H1 (cell line): ENCODE results near the gene RELCH. TPM values are rescaled to one million over a fixed set of nuclear protein-coding genes. Genes with fewer than 3 reads are reported as not detected.

Experiments used
- CTCF ChIA-PET: fragments of 300-600 bp; sonication (Branson Sonifier 250); formaldehyde crosslinking; loops from one replicate; lab custom pipeline; 2021; ENCODE audit not compliant: partially characterized antibody; lab: Charles Lee
- POLR2A ChIA-PET: fragments of 300-600 bp; sonication (Branson Sonifier 250); formaldehyde crosslinking; loops from one replicate; lab custom pipeline; 2021; ENCODE audit warnings: inconsistent platforms; ENCODE audit not compliant: partially characterized antibody; lab: Charles Lee
- DNase-seq, 2 experiments: peaks; one replicate each; pipeline versions ENCODE4 v3.0.0 to v3.0.0-alpha.2; 2010 to 2022; ENCODE audit warnings: low spot score in 2 of 2, low read depth in 1 of 2, mixed read lengths in 1 of 2
- FAIRE-seq: peaks from 2 replicates; lab custom pipeline; 2011; peaks lifted over from hg19 to GRCh38; lab: Jason Lieb, UNC
- H2AFZ ChIP-seq: 2 replicates; pipeline ENCODE4 v1.8.1; 2012; ENCODE audit warnings: low read length, inconsistent platforms
- H2AK5ac ChIP-seq: 2 replicates; pipeline ENCODE4 v1.6.1; 2013; ENCODE audit warnings: low read depth, low read length
- H2BK120ac ChIP-seq: replicated peaks from 2 replicates; pipeline ENCODE3; 2013; ENCODE audit warnings: low read depth, low read length, inconsistent platforms
- H2BK12ac ChIP-seq: 2 replicates; pipeline ENCODE4 v1.6.1; 2013; ENCODE audit warnings: low read depth, low read length
- H2BK15ac ChIP-seq: 2 replicates; pipeline ENCODE4 v1.6.1; 2013; ENCODE audit warnings: low read length
- H2BK20ac ChIP-seq: 2 replicates; pipeline ENCODE4 v1.6.1; 2013; ENCODE audit warnings: low read length
- H2BK5ac ChIP-seq: 2 replicates; pipeline ENCODE4 v1.6.1; 2013; ENCODE audit warnings: low read depth, low read length
- H3K14ac ChIP-seq: 2 replicates; pipeline ENCODE4 v1.6.1; 2013; ENCODE audit warnings: inconsistent platforms; ENCODE audit not compliant: insufficient read length
- H3K18ac ChIP-seq: 2 replicates; pipeline ENCODE4 v1.6.1; 2013; ENCODE audit warnings: low read length; ENCODE audit errors: extremely low read depth
- H3K23ac ChIP-seq: 2 replicates; pipeline ENCODE4 v1.6.1; 2013; ENCODE audit warnings: inconsistent platforms; ENCODE audit not compliant: insufficient read length
- H3K23me2 ChIP-seq: 2 replicates; pipeline ENCODE4 v1.6.1; 2013; ENCODE audit warnings: low read depth, low read length
- H3K27ac ChIP-seq: 2 replicates; pipeline ENCODE4 v1.6.1; 2011; ENCODE audit warnings: low read depth, low read length, inconsistent platforms
- H3K27me3 ChIP-seq, 4 experiments: replicated peaks in 1 of 4; 1 replicate in 1 of 4; 2 replicates in 3 of 4; pipeline versions ENCODE4 v1.6.1 to v1.8.1; 2011 to 2013; ENCODE audit warnings: low read length in 3 of 4, mild to moderate bottlenecking in 3 of 4, inconsistent platforms in 2 of 4, mixed read lengths in 2 of 4, moderate library complexity in 1 of 4; ENCODE audit not compliant: control insufficient read depth in 3 of 4, insufficient read depth in 3 of 4; ENCODE audit errors: extremely low read depth in 1 of 4
- H3K36me3 ChIP-seq, 4 experiments: 2 replicates each; pipeline versions ENCODE4 v1.6.1 to v1.8.1; 2011 to 2013; ENCODE audit warnings: mild to moderate bottlenecking in 4 of 4, low read length in 3 of 4, moderate library complexity in 2 of 4, control low read depth in 1 of 4, inconsistent platforms in 1 of 4; ENCODE audit not compliant: insufficient read depth in 4 of 4, control insufficient read depth in 2 of 4
- H3K4ac ChIP-seq: replicated peaks from 2 replicates; pipeline ENCODE3; 2013; ENCODE audit warnings: low read length, low read depth, mixed read lengths, inconsistent platforms; ENCODE audit not compliant: insufficient read length
- H3K4me1 ChIP-seq, 4 experiments: replicated peaks in 1 of 4; 1 replicate in 1 of 4; 2 replicates in 3 of 4; pipeline versions ENCODE4 v1.6.1 to v1.8.1; 2011 to 2013; ENCODE audit warnings: low read length in 3 of 4, inconsistent platforms in 2 of 4, mixed read lengths in 1 of 4; ENCODE audit not compliant: insufficient read depth in 4 of 4, control insufficient read depth in 3 of 4
- H3K4me2 ChIP-seq, 2 experiments: 2 replicates each; pipeline versions ENCODE4 v1.6.1 to v1.8.1; 2011 to 2013; ENCODE audit warnings: low read depth in 2 of 2, low read length in 2 of 2, control low read depth in 1 of 2, inconsistent platforms in 1 of 2, mild to moderate bottlenecking in 1 of 2; ENCODE audit not compliant: insufficient read depth in 1 of 2
- H3K4me3 ChIP-seq, 4 experiments: fragments of 200-600, 300-600 bp in 1 of 4; sonication (generic), shearing (Covaris generic), sonication (Bioruptor Twin) in 1 of 4; 2 replicates each; pipeline versions ENCODE4 v1.5.1 to v1.8.1; 2011 to 2016; ENCODE audit warnings: low read length in 4 of 4, low read depth in 3 of 4, control low read depth in 2 of 4, inconsistent platforms in 2 of 4, mild to moderate bottlenecking in 2 of 4, mixed read lengths in 1 of 4, moderate library complexity in 1 of 4; ENCODE audit not compliant: insufficient read depth in 2 of 4; ENCODE audit errors: extremely low read depth in 1 of 4
- H3K56ac ChIP-seq: replicated peaks from 2 replicates; pipeline ENCODE3; 2013; ENCODE audit warnings: low read depth, mild to moderate bottlenecking, mixed read lengths, low read length, inconsistent platforms; ENCODE audit not compliant: insufficient read length
- H3K79me1 ChIP-seq: 2 replicates; pipeline ENCODE4 v1.6.1; 2013; ENCODE audit warnings: low read depth, low read length, control low read depth
- H3K79me2 ChIP-seq, 2 experiments: 2 replicates each; pipeline versions ENCODE4 v1.6.1 to v1.8.1; 2012 to 2013; ENCODE audit warnings: low read length in 2 of 2, mild to moderate bottlenecking in 2 of 2, inconsistent platforms in 1 of 2; ENCODE audit not compliant: insufficient read depth in 2 of 2, control insufficient read depth in 1 of 2
- H3K9ac ChIP-seq, 4 experiments: replicated peaks in 1 of 4; 1 replicate in 1 of 4; 2 replicates in 3 of 4; pipeline versions ENCODE4 v1.6.1 to v1.8.1; 2011 to 2013; ENCODE audit warnings: low read depth in 3 of 4, low read length in 3 of 4, control low read depth in 2 of 4, mild to moderate bottlenecking in 2 of 4, moderate library complexity in 2 of 4, inconsistent platforms in 1 of 4; ENCODE audit errors: extremely low read depth in 1 of 4
- H3K9me3 ChIP-seq, 2 experiments: 2 replicates each; pipeline versions ENCODE4 v1.6.1 to v1.8.1; 2012 to 2013; ENCODE audit warnings: mild to moderate bottlenecking in 2 of 2, moderate library complexity in 2 of 2, control low read depth in 1 of 2, inconsistent platforms in 1 of 2, low read depth in 1 of 2, low read length in 1 of 2, mixed read lengths in 1 of 2; ENCODE audit not compliant: insufficient read depth in 2 of 2
- H4K20me1 ChIP-seq, 2 experiments: replicated peaks in 1 of 2; 2 replicates each; pipeline versions ENCODE3 to v1.8.1; 2011 to 2013; ENCODE audit warnings: inconsistent platforms in 2 of 2, low read length in 2 of 2, mild to moderate bottlenecking in 1 of 2; ENCODE audit not compliant: insufficient read depth in 2 of 2, control insufficient read depth in 1 of 2
- H4K5ac ChIP-seq: 2 replicates; pipeline ENCODE4 v1.6.1; 2013; ENCODE audit warnings: low read length, low read depth, mixed read lengths, inconsistent platforms; ENCODE audit not compliant: insufficient read length
- H4K8ac ChIP-seq: 2 replicates; pipeline ENCODE4 v1.8.0; 2013; ENCODE audit warnings: mild to moderate bottlenecking, moderate library complexity, low read length, inconsistent platforms; ENCODE audit not compliant: insufficient read depth; ENCODE audit errors: extremely low read depth
- H4K91ac ChIP-seq: replicated peaks from 2 replicates; pipeline ENCODE3; 2013; ENCODE audit warnings: low read length, mixed read lengths, inconsistent platforms; ENCODE audit not compliant: insufficient read length
- BCL11A ChIP-seq, 2 experiments: IDR thresholded peaks; one replicate each; pipeline ENCODE4 v1.6.1; 2011; ENCODE audit warnings: low read depth in 2 of 2, low read length in 2 of 2, mild to moderate bottlenecking in 2 of 2
- BRCA1 ChIP-seq: IDR thresholded peaks from 2 replicates; pipeline ENCODE4 v1.6.1; 2012; ENCODE audit warnings: low read depth, low read length, improper control_type of control experiment
- CEBPB ChIP-seq: IDR thresholded peaks from 2 replicates; pipeline ENCODE4 v1.6.1; 2012; ENCODE audit warnings: low read depth, low read length
- CREB1 ChIP-seq: IDR thresholded peaks from 2 replicates; pipeline ENCODE4 v1.6.1; 2012; ENCODE audit warnings: inconsistent platforms
- KDM5A ChIP-seq: fragments of 200-600 bp; IDR thresholded peaks from 2 replicates; pipeline ENCODE4 v1.7.1; 2012; ENCODE audit warnings: mild to moderate bottlenecking, low read length, inconsistent platforms, mixed read lengths
- MAFK ChIP-seq: IDR thresholded peaks from 2 replicates; pipeline ENCODE4 v1.6.1; 2012; ENCODE audit warnings: low read depth, mild to moderate bottlenecking, improper control_type of control experiment, low read length
- RXRA ChIP-seq: IDR thresholded peaks from 2 replicates; pipeline ENCODE4 v1.6.1; 2011; ENCODE audit warnings: low read depth, mild to moderate bottlenecking, low read length, moderate library complexity; ENCODE audit not compliant: insufficient read depth
- SIX5 ChIP-seq: IDR thresholded peaks from 2 replicates; pipeline ENCODE4 v1.6.1; 2011; ENCODE audit warnings: mild to moderate bottlenecking, low read depth, low read length
- SP4 ChIP-seq: IDR thresholded peaks from 2 replicates; pipeline ENCODE4 v1.6.1; 2012; ENCODE audit warnings: low read length, inconsistent platforms
- ZNF274 ChIP-seq: IDR thresholded peaks from 2 replicates; pipeline ENCODE4 v1.7.0; 2012; ENCODE audit warnings: low read length, borderline replicate concordance; ENCODE audit errors: extremely low read depth
- WGBS, 2 experiments: shearing (Covaris generic) in 1 of 2; methylation state at CpG; one replicate each; pipeline versions ENCODE4 v1.1.6 to v1.1.7; 2013 to 2015; ENCODE audit warnings: low lambda C conversion rate in 2 of 2, mixed read lengths in 2 of 2, inconsistent platforms in 1 of 2, low coverage in 1 of 2, missing lambda C conversion rate in 1 of 2; ENCODE audit not compliant: insufficient replicate concordance in 2 of 2, insufficient coverage in 1 of 2, insufficient read length in 1 of 2; ENCODE audit errors: extremely low coverage in 1 of 2, missing lambda C conversion rate in 1 of 2; 5-methylcytosine and 5-hydroxymethylcytosine counted together
- polyA plus RNA-seq, 7 experiments: library from polyadenylated mRNA; depleted of rRNA in 3 of 7; stranded (reverse) in 5 of 7; unstranded in 2 of 7; fragments of >200 nt in 5 of 7; fragments of 200-250 nt in 2 of 7; gene quantifications; 1 replicate in 5 of 7; 2 replicates in 1 of 7; 4 replicates in 1 of 7; pipeline versions ENCODE4 v1.2.1 to v1.2.3, GENCODE V29; 2011 to 2013; ENCODE audit warnings: missing spikeins in 2 of 7, mixed read lengths in 2 of 7
- total RNA-seq: library from RNA; stranded (reverse); fragmentation: NEBNext Ultra II Directional; extraction: Animal tissue kit (Norgen Biotek cat#: 25700); gene quantifications from 2 replicates; pipeline ENCODE4 v1.2.1, GENCODE V29; 2021

RELCH gene
- total and polyA plus RNA-seq, 2 of the 8 experiments (the other 6 are each of a cell fraction or from before 2014, with no cell fraction given): 7.3 to 26.9 TPM

DNA sequence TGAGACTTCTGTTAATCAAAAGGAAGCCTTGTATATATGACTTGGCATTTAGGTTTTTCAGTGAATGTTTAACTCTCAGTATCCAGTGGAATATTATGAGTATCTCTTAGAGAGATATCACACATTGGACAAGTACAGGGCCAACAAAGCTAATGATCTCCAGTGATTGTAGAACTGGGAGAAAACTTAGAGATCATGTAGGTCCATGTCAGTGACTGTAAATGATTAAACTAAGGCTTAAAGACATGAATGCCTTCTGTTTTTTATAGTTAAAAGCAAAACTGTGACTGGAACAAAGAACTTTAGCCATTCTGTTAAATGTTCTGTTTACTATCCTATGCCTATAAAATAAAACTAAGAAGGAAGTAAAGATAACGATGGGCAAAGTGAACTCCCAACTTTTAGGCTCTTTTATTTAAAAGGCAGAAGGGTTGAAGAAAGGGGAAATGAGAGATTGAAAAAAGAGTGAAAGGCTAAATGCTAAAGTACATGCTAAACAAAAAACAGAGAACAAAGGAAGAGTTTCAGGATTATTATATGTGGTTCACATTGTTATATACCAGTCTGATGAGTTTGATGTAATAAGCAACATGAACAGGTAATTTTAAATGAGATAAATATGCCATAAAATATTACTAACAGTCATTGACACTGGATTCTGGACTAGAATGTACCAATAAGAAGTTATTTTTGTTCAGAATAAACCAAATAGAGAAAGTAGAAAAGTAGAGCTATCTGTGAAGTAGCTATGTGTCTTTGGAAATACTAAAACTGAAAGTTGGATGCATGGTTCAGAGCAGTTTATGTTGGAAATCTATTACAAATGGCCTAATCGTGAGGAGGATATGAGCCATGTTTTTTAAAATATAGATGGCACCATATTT, 101.0 kb downstream of the RELCH start:
- no peak for FAIRE-seq
- Histone ChIP-seq H2AFZ (no peak overlapping the region), H4K20me1 (peaks cover 0 to 2% of the 10 kb centered on the region in 2 experiments), H3K23ac (no peak overlapping the region), H2BK5ac (no peak overlapping the region), H4K5ac (no peak overlapping the region), H3K18ac (no peak overlapping the region), H3K79me1 (no peaks in the 10 kb centered on the region)
- 90% methylated on average over 2 of the region's 2 CpGs; no CpG with 5 or more reads in 1 of the 2 experiments for WGBS, 2 experiments
- CTCF ChIA-PET: no interaction called here
- TF ChIP-seq ZNF274: no peak
- TF ChIP-seq SP4: no peak
- TF ChIP-seq BCL11A (IDR thresholded peaks at IDR 0.05; ENCODE audit: low read depth in 2 of 2, low read length in 2 of 2): no peak
- no peak for TF ChIP-seq KDM5A
- no peak for TF ChIP-seq SIX5
- no peak for TF ChIP-seq RXRA
- no peak for TF ChIP-seq BRCA1
- no peak for TF ChIP-seq CREB1
- TF ChIP-seq CEBPB: no peak
- TF ChIP-seq MAFK: no peak
- TF ChIP-seq, all 59 proteins: peak for 0
- Histone ChIP-seq H3K23me2 (no peaks in the 10 kb centered on the region; the same call in 1 of the 2 replicates), H2BK12ac (no peak overlapping the region), H4K91ac (no peak overlapping the region), H2BK15ac (no peak overlapping the region), H3K9ac (no peak overlapping the region), H3K27me3 (no peaks in the 10 kb centered on the region), H3K27ac (no peak overlapping the region), H3K79me2 (no peaks in the 10 kb centered on the region), H3K4me2 (no peak overlapping the region), H2AK5ac (no peak overlapping the region), H3K56ac (no peak overlapping the region), H3K36me3 (peaks cover 0 to 3% (median 0%) of the 10 kb centered on the region in 4 experiments; a peak in 4 of 8 replicates), H3K9me3 (no peaks in the 10 kb centered on the region), H3K4ac (no peak overlapping the region), H3K4me3 (no peak overlapping the region), H2BK20ac (no peak overlapping the region), H4K8ac (no peak overlapping the region), H3K14ac (no peak overlapping the region), H2BK120ac (no peak overlapping the region), H3K4me1 (no peaks in the 10 kb centered on the region)
- no peak for DNase-seq
- POLR2A ChIA-PET: interaction anchor here (0.8 kb wide), 1 partner anchor 58 kb away, joined by 3 read pairs; no protein-coding TSS in a partner anchor
